Lung (tissue), 12 donors: ENCODE measurements around the gene TMEM41A. TPM values are rescaled to one million over a fixed set of nuclear protein-coding genes. Genes with fewer than 3 reads are reported as not detected.

Experiments used
- ATAC-seq: fragments of 200-7000 bp; cut with Tn5 transposase; one replicate; pipeline ENCODE4 v1.9.1; 2020; ENCODE audit warnings: moderate number of reproducible peaks; ENCODE audit not compliant: insufficient read depth, low FRiP score
- DNase-seq, 3 donors: peaks; one replicate each; pipeline ENCODE4 v3.0.0-alpha.2; 2013 to 2017
- H3K27ac ChIP-seq, 2 donors: one replicate each; pipeline ENCODE4 v1.5.1; 2013; ENCODE audit warnings: mild to moderate bottlenecking in 2 of 2, moderate library complexity in 2 of 2, control low read depth in 1 of 2, inconsistent platforms in 1 of 2, low read depth in 1 of 2, low read length in 1 of 2
- H3K27me3 ChIP-seq, 3 donors: one replicate each; pipeline ENCODE4 v1.5.1; 2013; ENCODE audit warnings: low read length in 2 of 3; ENCODE audit not compliant: control insufficient read depth in 3 of 3, insufficient read depth in 3 of 3
- H3K36me3 ChIP-seq, 4 donors: one replicate each; pipeline ENCODE4 v1.5.1; 2013; ENCODE audit warnings: low read length in 4 of 4, mild to moderate bottlenecking in 1 of 4, moderate library complexity in 1 of 4; ENCODE audit not compliant: control insufficient read depth in 4 of 4, insufficient read depth in 4 of 4
- H3K4me1 ChIP-seq, 5 donors: one replicate each; pipeline ENCODE4 v1.5.1; 2013; ENCODE audit warnings: low read length in 5 of 5, mild to moderate bottlenecking in 2 of 5, moderate library complexity in 1 of 5; ENCODE audit not compliant: control insufficient read depth in 5 of 5, insufficient read depth in 5 of 5
- H3K4me3 ChIP-seq: one replicate; pipeline ENCODE4 v1.5.1; 2013; ENCODE audit warnings: mild to moderate bottlenecking, control low read depth, moderate library complexity
- H3K9ac ChIP-seq, 2 donors: one replicate each; pipeline ENCODE4 v1.5.1; 2013; ENCODE audit warnings: low read length in 2 of 2, control low read depth in 1 of 2; ENCODE audit not compliant: insufficient read depth in 1 of 2
- H3K9me3 ChIP-seq, 4 donors: one replicate each; pipeline ENCODE4 v1.5.1; 2013; ENCODE audit warnings: low read length in 3 of 4, mild to moderate bottlenecking in 1 of 4, moderate library complexity in 1 of 4; ENCODE audit not compliant: control insufficient read depth in 4 of 4, insufficient read depth in 3 of 4
- WGBS, 2 donors: extraction: QIAGEN DNeasy Blood & Tissue Kit; methylation state at CpG; one replicate each; pipeline ENCODE4 v1.1.7; 2013; 5-methylcytosine and 5-hydroxymethylcytosine counted together
- polyA plus RNA-seq, 2 donors: library from polyadenylated mRNA; stranded (reverse); fragments of 200-250 nt; gene quantifications; one replicate each; pipeline ENCODE4 v1.2.1, GENCODE V29; 2013
- total RNA-seq, 2 donors: library from RNA; depleted of rRNA in 1 of 2; stranded (reverse); fragments of >200 nt in 1 of 2; gene quantifications; one replicate each; pipeline ENCODE4 v1.2.1, GENCODE V29; 2014 to 2021
- TF ChIP-seq, protein P1 (sequence below): IDR thresholded peaks from 2 replicates; pipeline ENCODE4 v1.5.1; 2012; ENCODE audit warnings: mild to moderate bottlenecking; ENCODE audit errors: control extremely low read depth, extremely low read depth
- donor health status: control.
- donor health status: control.
- donor health status: Bipolar disorder and iron deficiency.
- donor health status: healthy.
- donor health status: DM: yes; HTN: yes; CAD: no.

TMEM41A gene
- total and polyA plus RNA-seq, 4 donors: 18.4 to 36.4 (median 24.9) TPM

DNA sequence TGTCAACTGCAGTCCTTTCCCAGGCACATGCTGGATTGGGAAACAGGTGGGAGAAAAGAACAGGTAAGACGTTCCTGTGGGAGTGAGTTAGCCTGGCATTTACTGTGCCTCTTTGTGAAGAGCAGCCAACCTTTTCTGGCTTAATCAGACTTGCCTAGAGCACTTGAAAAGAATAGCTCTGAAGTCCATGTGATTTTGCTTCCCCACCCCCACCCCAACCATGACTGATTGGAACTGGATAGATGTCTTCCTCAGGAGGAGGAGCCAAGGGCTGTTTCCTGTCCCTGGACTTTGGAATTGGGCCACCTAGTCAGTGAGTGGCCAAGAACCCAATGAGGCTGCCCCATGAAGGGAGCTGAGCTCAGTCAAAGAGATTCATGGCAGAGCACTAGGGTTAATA is 4.7 kb upstream of the TMEM41A start:
- no peak overlapping the region for H3K27ac ChIP-seq
- no peak overlapping the region for H3K4me3 ChIP-seq
- ATAC-seq (no peak), DNase-seq (no peak)
- no peak overlapping the region for H3K9ac ChIP-seq
- no peaks in the 10 kb centered on the region for H3K9me3 ChIP-seq
- no peaks in the 10 kb centered on the region for H3K27me3 ChIP-seq
- H3K36me3 ChIP-seq: peaks cover 0 to 2% (median 0%) of the 10 kb centered on the region in 4 donors
- WGBS, 2 donors: 57 to 84% methylated on average over 1 of the region's 1 CpG
- H3K4me1 ChIP-seq: no peaks in the 10 kb centered on the region
- TF ChIP-seq, protein P1, sequence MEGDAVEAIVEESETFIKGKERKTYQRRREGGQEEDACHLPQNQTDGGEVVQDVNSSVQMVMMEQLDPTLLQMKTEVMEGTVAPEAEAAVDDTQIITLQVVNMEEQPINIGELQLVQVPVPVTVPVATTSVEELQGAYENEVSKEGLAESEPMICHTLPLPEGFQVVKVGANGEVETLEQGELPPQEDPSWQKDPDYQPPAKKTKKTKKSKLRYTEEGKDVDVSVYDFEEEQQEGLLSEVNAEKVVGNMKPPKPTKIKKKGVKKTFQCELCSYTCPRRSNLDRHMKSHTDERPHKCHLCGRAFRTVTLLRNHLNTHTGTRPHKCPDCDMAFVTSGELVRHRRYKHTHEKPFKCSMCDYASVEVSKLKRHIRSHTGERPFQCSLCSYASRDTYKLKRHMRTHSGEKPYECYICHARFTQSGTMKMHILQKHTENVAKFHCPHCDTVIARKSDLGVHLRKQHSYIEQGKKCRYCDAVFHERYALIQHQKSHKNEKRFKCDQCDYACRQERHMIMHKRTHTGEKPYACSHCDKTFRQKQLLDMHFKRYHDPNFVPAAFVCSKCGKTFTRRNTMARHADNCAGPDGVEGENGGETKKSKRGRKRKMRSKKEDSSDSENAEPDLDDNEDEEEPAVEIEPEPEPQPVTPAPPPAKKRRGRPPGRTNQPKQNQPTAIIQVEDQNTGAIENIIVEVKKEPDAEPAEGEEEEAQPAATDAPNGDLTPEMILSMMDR: no peak

DNA sequence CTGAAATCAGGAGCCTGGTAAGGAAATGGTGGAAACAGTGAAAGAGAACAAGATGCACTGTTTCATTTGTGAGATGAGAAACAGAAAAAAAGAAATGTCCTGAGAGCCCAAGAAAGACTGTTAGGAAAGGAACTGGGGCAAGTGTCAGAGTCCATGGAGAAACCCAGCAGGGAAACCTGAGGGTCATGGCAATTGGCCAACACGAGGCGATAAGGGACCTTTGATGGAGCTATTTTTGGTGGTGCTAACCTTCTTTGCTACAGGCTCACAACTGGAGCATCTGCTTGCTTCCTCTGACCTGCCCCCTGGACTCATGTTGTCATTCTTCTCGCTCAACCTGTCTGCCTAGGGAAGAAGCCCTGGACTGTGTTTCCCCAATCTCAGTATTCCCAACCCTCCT is 4.2 kb upstream of the TMEM41A start:
- 81 to 88% methylated on average over 3 of the region's 3 CpGs for WGBS, 2 donors
- no peaks in the 10 kb centered on the region for H3K36me3 ChIP-seq
- H3K9ac ChIP-seq: no peak overlapping the region
- TF ChIP-seq, protein P1: no peak
- no peak for ATAC-seq
- no peaks in the 10 kb centered on the region for H3K9me3 ChIP-seq
- H3K4me1 ChIP-seq: no peaks in the 10 kb centered on the region
- no peak for DNase-seq
- H3K27ac ChIP-seq: peak overlapping the region in 1 of 2 donors; percentile 17
- no peaks in the 10 kb centered on the region for H3K27me3 ChIP-seq
- H3K4me3 ChIP-seq: no peak overlapping the region

DNA sequence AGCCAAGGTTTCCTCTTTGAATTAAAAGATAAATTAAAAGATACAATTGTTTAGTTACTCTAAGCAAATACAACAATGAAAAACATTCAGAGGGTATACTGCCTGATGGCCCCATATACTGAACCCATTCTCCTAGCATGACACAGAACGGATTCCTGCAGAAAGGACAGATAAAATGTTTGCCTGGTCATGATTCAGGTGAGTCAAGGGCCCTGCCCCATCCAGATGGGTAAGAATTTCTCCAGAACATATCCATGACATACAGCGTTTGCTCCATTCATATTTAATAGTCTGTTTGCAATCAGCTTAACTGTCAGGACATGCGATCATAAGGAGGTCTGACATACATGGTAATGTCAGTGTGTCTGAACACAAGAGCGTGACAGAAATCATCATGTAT is 8.6 kb downstream of the TMEM41A start:
- Histone ChIP-seq H3K4me1 (peaks cover 0 to 4% (median 0%) of the 10 kb centered on the region in 5 donors), H3K27me3 (no peaks in the 10 kb centered on the region), H3K36me3 (peaks cover 12 to 31% (median 23%) of the 10 kb centered on the region in 4 donors), H3K9ac (no peak overlapping the region), H3K27ac (no peak overlapping the region), H3K9me3 (no peaks in the 10 kb centered on the region), H3K4me3 (no peak overlapping the region)
- WGBS, 2 donors: 89 to 94% methylated on average over 4 of the region's 4 CpGs
- TF ChIP-seq, protein P1: no peak
- DNase-seq (no peak), ATAC-seq (no peak)

DNA sequence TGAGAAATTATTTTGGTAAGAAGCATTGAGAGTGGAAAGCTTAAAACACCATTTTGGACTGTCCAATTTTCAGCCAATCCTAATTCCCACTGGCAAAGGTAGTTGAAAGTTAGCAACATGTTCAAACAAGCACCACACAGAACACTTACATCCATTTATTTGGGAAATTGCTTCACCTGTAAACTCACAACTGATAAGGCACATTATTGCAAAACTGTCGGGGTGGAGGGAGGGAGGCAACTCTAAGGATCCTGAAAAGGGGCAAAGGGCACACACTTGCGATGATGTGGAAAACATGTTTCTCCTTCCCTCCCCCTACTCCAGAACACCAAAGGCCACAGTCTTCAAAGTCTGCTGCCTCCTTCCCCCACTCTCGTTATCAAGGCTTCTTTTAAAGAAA is 9.4 kb downstream of the TMEM41A start:
- 64 to 68% methylated on average over 3 of the region's 3 CpGs for WGBS, 2 donors
- no peak overlapping the region for H3K4me3 ChIP-seq
- ATAC-seq (no peak), DNase-seq (no peak)
- no peaks in the 10 kb centered on the region for H3K9me3 ChIP-seq
- TF ChIP-seq, protein P1: no peak
- H3K4me1 ChIP-seq: peaks cover 0 to 4% (median 0%) of the 10 kb centered on the region in 5 donors
- no peaks in the 10 kb centered on the region for H3K27me3 ChIP-seq
- H3K36me3 ChIP-seq: peaks cover 12 to 28% (median 23%) of the 10 kb centered on the region in 4 donors
- no peak overlapping the region for H3K9ac ChIP-seq
- H3K27ac ChIP-seq: no peak overlapping the region
